Lung (tissue), 12 donors: ENCODE results near the gene PROM1. TPM values are rescaled to one million over a fixed set of nuclear protein-coding genes. Genes with fewer than 3 reads are reported as not detected.

Experiments used
- ATAC-seq: fragments of 200-7000 bp; cut with Tn5 transposase; one replicate; pipeline ENCODE4 v1.9.1; 2020; ENCODE audit warnings: moderate number of reproducible peaks; ENCODE audit not compliant: insufficient read depth, low FRiP score
- DNase-seq, 3 donors: peaks; one replicate each; pipeline ENCODE4 v3.0.0-alpha.2; 2013 to 2017
- H3K27ac ChIP-seq, 2 donors: one replicate each; pipeline ENCODE4 v1.5.1; 2013; ENCODE audit warnings: mild to moderate bottlenecking in 2 of 2, moderate library complexity in 2 of 2, control low read depth in 1 of 2, inconsistent platforms in 1 of 2, low read depth in 1 of 2, low read length in 1 of 2
- H3K27me3 ChIP-seq, 3 donors: one replicate each; pipeline ENCODE4 v1.5.1; 2013; ENCODE audit warnings: low read length in 2 of 3; ENCODE audit not compliant: control insufficient read depth in 3 of 3, insufficient read depth in 3 of 3
- H3K36me3 ChIP-seq, 4 donors: one replicate each; pipeline ENCODE4 v1.5.1; 2013; ENCODE audit warnings: low read length in 4 of 4, mild to moderate bottlenecking in 1 of 4, moderate library complexity in 1 of 4; ENCODE audit not compliant: control insufficient read depth in 4 of 4, insufficient read depth in 4 of 4
- H3K4me1 ChIP-seq, 5 donors: one replicate each; pipeline ENCODE4 v1.5.1; 2013; ENCODE audit warnings: low read length in 5 of 5, mild to moderate bottlenecking in 2 of 5, moderate library complexity in 1 of 5; ENCODE audit not compliant: control insufficient read depth in 5 of 5, insufficient read depth in 5 of 5
- H3K4me3 ChIP-seq: one replicate; pipeline ENCODE4 v1.5.1; 2013; ENCODE audit warnings: mild to moderate bottlenecking, control low read depth, moderate library complexity
- H3K9ac ChIP-seq, 2 donors: one replicate each; pipeline ENCODE4 v1.5.1; 2013; ENCODE audit warnings: low read length in 2 of 2, control low read depth in 1 of 2; ENCODE audit not compliant: insufficient read depth in 1 of 2
- H3K9me3 ChIP-seq, 4 donors: one replicate each; pipeline ENCODE4 v1.5.1; 2013; ENCODE audit warnings: low read length in 3 of 4, mild to moderate bottlenecking in 1 of 4, moderate library complexity in 1 of 4; ENCODE audit not compliant: control insufficient read depth in 4 of 4, insufficient read depth in 3 of 4
- CTCF ChIP-seq: IDR thresholded peaks from 2 replicates; pipeline ENCODE4 v1.5.1; 2012; ENCODE audit warnings: mild to moderate bottlenecking; ENCODE audit errors: control extremely low read depth, extremely low read depth
- WGBS, 2 donors: extraction: QIAGEN DNeasy Blood & Tissue Kit; methylation state at CpG; one replicate each; pipeline ENCODE4 v1.1.7; 2013; 5-methylcytosine and 5-hydroxymethylcytosine counted together
- polyA plus RNA-seq, 2 donors: library from polyadenylated mRNA; stranded (reverse); fragments of 200-250 nt; gene quantifications; one replicate each; pipeline ENCODE4 v1.2.1, GENCODE V29; 2013
- total RNA-seq, 2 donors: library from RNA; depleted of rRNA in 1 of 2; stranded (reverse); fragments of >200 nt in 1 of 2; gene quantifications; one replicate each; pipeline ENCODE4 v1.2.1, GENCODE V29; 2014 to 2021
- donor health status: control.
- donor health status: control.
- donor health status: Bipolar disorder and iron deficiency.
- donor health status: healthy.
- donor health status: DM: yes; HTN: yes; CAD: no.

Gene PROM1
- total and polyA plus RNA-seq, 4 donors: 6.7 to 49.5 (median 27.6) TPM

- Histone ChIP-seq H3K4me3 (no peak overlapping the region), H3K9me3 (peaks cover 0 to 1% (median 0%) of the 10 kb centered on the region in 4 donors), H3K27ac (no peak overlapping the region), H3K27me3 (peaks cover 0 to 3% (median 3%) of the 10 kb centered on the region in 3 donors), H3K4me1 (peaks cover 0 to 5% (median 0%) of the 10 kb centered on the region in 5 donors), H3K9ac (no peak overlapping the region), H3K36me3 (no peaks in the 10 kb centered on the region)
- peak in 1 of 3 donors; percentile 41 for DNase-seq
- TF ChIP-seq CTCF: no peak
- 63 to 80% methylated on average over 4 of the region's 4 CpGs for WGBS, 2 donors
- ATAC-seq: peak; percentile 63
These were observed 147.3 kb downstream of the PROM1 start for GRCh38 chr4:15936495-15936894.

GRCh38 chr4:15935504-15936402, 148.1 kb downstream of the PROM1 start:
- WGBS, 2 donors: 84 to 89% methylated on average over 10 of the region's 10 CpGs
- Histone ChIP-seq H3K27ac (no peak overlapping the region), H3K9me3 (no peaks in the 10 kb centered on the region), H3K4me1 (peaks cover 0 to 5% (median 0%) of the 10 kb centered on the region in 5 donors), H3K9ac (no peak overlapping the region), H3K36me3 (no peaks in the 10 kb centered on the region), H3K4me3 (no peak overlapping the region), H3K27me3 (peaks cover 0 to 3% (median 3%) of the 10 kb centered on the region in 3 donors)
- ATAC-seq (no peak), DNase-seq (no peak)
- no peak for TF ChIP-seq CTCF

- ATAC-seq (no peak), DNase-seq (no peak)
- H3K9ac ChIP-seq: no peak overlapping the region
- no peak overlapping the region for H3K4me3 ChIP-seq
- H3K4me1 ChIP-seq: peaks cover 0 to 5% (median 0%) of the 10 kb centered on the region in 5 donors
- H3K36me3 ChIP-seq: no peaks in the 10 kb centered on the region
- H3K9me3 ChIP-seq: no peaks in the 10 kb centered on the region
- peaks cover 0 to 2% (median 0%) of the 10 kb centered on the region in 3 donors for H3K27me3 ChIP-seq
- no peak for TF ChIP-seq CTCF
- WGBS, 2 donors: 67 to 90% methylated on average over 3 of the region's 3 CpGs
- no peak overlapping the region for H3K27ac ChIP-seq
These were observed 149.6 kb downstream of the PROM1 start for GRCh38 chr4:15934259-15934658.
